ENCODE measurements around the gene NUP35.
"Not testable (repeated sequence)": the region's sequence is repeated elsewhere in the genome, so short reads cannot be mapped to it uniquely, and the experiment has no call there.

DNA sequence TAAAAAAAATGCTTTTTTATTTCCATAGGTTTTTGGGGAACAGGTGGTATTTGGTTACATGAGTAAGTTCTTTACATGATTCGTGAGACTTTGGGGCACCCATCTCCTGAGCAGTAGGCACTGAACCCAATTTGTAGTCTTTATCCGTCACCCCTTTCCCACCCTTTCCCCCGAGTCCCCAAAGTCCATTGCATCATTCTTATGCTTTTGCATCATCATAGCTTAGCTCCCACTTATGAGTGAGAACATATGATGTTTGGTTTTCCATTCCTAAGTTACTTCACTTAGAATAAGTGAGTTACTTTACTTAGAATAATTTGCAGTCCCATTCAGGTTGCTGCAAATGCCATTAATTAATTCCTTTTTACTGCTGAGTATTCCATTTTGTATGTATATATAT lies 28.0 kb downstream of the NUP35 start:
- TF ChIP-seq, protein P1, sequence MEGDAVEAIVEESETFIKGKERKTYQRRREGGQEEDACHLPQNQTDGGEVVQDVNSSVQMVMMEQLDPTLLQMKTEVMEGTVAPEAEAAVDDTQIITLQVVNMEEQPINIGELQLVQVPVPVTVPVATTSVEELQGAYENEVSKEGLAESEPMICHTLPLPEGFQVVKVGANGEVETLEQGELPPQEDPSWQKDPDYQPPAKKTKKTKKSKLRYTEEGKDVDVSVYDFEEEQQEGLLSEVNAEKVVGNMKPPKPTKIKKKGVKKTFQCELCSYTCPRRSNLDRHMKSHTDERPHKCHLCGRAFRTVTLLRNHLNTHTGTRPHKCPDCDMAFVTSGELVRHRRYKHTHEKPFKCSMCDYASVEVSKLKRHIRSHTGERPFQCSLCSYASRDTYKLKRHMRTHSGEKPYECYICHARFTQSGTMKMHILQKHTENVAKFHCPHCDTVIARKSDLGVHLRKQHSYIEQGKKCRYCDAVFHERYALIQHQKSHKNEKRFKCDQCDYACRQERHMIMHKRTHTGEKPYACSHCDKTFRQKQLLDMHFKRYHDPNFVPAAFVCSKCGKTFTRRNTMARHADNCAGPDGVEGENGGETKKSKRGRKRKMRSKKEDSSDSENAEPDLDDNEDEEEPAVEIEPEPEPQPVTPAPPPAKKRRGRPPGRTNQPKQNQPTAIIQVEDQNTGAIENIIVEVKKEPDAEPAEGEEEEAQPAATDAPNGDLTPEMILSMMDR (conservative IDR thresholded peaks at IDR 0.05 in 1 of 2, IDR thresholded peaks at IDR 0.05 in 1 of 2; ENCODE audit: extremely low read depth in 1 of 2, insufficient read depth in 1 of 2, low read depth in 1 of 2, low read length in 2 of 2): not testable (repeated sequence)
- TF ChIP-seq EZH2 (IDR thresholded peaks at IDR 0.05; ENCODE audit: borderline replicate concordance, low read length): not testable (repeated sequence)

Data from mammary epithelial cell (primary cell).